ENCODE measurements around the gene MPPED2. TPM values are rescaled to one million over a fixed set of nuclear protein-coding genes. Genes with fewer than 3 reads are reported as not detected.

MPPED2 gene
- total and polyA plus RNA-seq, 2 donors (not counting 3 experiments of a cell fraction or from before 2014, with no cell fraction given) = not detected

DNA sequence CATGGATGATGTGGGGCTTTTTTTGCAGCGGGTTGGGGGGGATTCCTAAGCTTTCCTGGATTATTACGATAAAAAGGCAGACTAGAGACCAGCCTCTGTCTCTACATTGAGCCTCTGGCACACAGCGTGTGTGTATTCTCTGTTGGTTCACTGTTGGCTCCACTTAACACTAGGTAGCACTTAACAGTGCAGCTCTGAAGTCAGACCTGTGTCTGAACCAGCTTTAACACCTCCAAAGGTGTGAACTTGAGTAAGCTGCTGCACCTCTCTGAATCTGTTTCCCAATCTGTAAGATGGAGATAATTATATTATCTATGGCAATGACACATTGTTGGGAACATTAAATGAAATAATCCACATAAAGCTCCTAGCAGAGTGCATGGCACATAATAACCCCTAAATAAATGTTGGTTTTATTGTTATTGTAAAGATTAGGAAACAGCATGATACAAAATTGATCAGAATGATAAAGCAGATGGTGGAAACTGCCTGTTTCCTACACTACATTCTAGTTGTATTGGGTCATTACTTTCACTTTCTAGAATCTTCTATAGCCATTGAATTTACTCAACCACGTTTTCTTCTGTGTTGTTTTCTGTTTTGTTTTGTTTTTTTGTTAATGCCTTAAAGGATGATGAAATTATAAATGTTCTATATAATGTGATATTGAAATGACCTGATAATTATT is 154.9 kb downstream of the MPPED2 start:
- no peak overlapping the region for H3K9ac ChIP-seq (replicated peaks; ENCODE audit: extremely low read depth, insufficient read depth, low read length)
- no peaks in the 10 kb centered on the region for H3K9me3 ChIP-seq (replicated peaks; ENCODE audit: control insufficient read depth, insufficient read depth, low read length)
- H3K4me3 ChIP-seq (replicated peaks in 1 of 3; ENCODE audit: insufficient read depth in 1 of 3, low read depth in 1 of 3, low read length in 3 of 3) = no peak overlapping the region
- no TSS peak for BruUV-seq (replicated peaks)
- H4K20me1 ChIP-seq (replicated peaks; ENCODE audit: control insufficient read depth, extremely low read depth, insufficient read depth, low read length) = no peaks in the 10 kb centered on the region
- CTCF ChIA-PET = no interaction called here
- no peak for FAIRE-seq
- H3K9me1 ChIP-seq (replicated peaks; ENCODE audit: control insufficient read depth, extremely low read depth, insufficient read depth, low read length) = no peaks in the 10 kb centered on the region
- no peaks in the 10 kb centered on the region for H3K27me3 ChIP-seq (ENCODE audit: control insufficient read depth in 2 of 2, insufficient read depth in 2 of 2, low read length in 2 of 2)
- H2AFZ ChIP-seq (ENCODE audit: low read depth, low read length) = no peak overlapping the region
- no peaks in the 10 kb centered on the region for H3K79me2 ChIP-seq (ENCODE audit: control insufficient read depth, insufficient read depth, low read length)
- H3K4me1 ChIP-seq (ENCODE audit: control insufficient read depth, extremely low read depth, insufficient read depth, low read length) = no peaks in the 10 kb centered on the region
- POLR2A ChIA-PET = no interaction called here
- intact Hi-C loops (cut with micrococcal nuclease) = no loop called here
- H3K36me3 ChIP-seq (ENCODE audit: control insufficient read depth in 2 of 2, extremely low read depth in 1 of 2, insufficient read depth in 2 of 2, low read length in 2 of 2) = no peaks in the 10 kb centered on the region
- H3K4me2 ChIP-seq (ENCODE audit: insufficient read depth, low read length) = no peak overlapping the region
- H3K27ac ChIP-seq (ENCODE audit: insufficient read depth, low read depth, low read length) = no peak overlapping the region
- DNase-seq (ENCODE audit: low read depth, low spot score) = no peak
- dilution Hi-C loops (cut with MboI; ENCODE audit: extremely low pct_ligation_motif_present, low sequenced_read_pairs) = no loop called here
- TF ChIP-seq, protein P1, sequence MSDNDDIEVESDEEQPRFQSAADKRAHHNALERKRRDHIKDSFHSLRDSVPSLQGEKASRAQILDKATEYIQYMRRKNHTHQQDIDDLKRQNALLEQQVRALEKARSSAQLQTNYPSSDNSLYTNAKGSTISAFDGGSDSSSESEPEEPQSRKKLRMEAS (IDR thresholded peaks at IDR 0.05; ENCODE audit: insufficient read depth, insufficient read length) = no peak
- no peak for TF ChIP-seq GATA2 (IDR thresholded peaks at IDR 0.05; ENCODE audit: insufficient read depth, insufficient read length, low read depth, low read length)
- TF ChIP-seq POLR2AphosphoS5 (IDR thresholded peaks at IDR 0.05; ENCODE audit: insufficient read depth, low read depth, low read length) = no peak
- no peak for TF ChIP-seq JUN (IDR thresholded peaks at IDR 0.05; ENCODE audit: borderline replicate concordance, insufficient read depth, insufficient read length, low read depth)

DNA sequence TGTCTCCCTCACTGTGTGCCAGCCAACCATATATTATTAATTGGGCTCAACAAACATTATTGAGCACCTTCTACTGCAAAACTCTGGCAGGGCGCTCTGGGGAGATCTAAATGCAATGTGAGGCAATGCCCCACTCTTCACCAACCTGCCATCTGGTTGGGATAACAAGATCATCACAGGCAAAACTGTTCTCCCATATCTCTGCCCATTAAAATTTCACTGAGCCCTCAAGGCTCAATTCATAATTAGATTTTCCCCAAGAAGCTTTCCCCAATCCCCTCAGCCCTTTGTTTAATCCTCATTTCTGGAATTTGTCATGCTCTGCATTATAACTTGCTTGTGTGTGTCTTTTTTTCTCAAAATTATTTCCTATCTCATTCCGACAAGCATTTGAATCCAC is 156.6 kb downstream of the MPPED2 start:
- Histone ChIP-seq H3K4me1 (ENCODE audit: control insufficient read depth, extremely low read depth, insufficient read depth, low read length) (no peaks in the 10 kb centered on the region), H3K9me3 (replicated peaks; ENCODE audit: control insufficient read depth, insufficient read depth, low read length) (no peaks in the 10 kb centered on the region), H3K27me3 (ENCODE audit: control insufficient read depth in 2 of 2, insufficient read depth in 2 of 2, low read length in 2 of 2) (no peaks in the 10 kb centered on the region), H3K9ac (replicated peaks; ENCODE audit: extremely low read depth, insufficient read depth, low read length) (no peak overlapping the region), H3K79me2 (ENCODE audit: control insufficient read depth, insufficient read depth, low read length) (no peaks in the 10 kb centered on the region), H3K27ac (ENCODE audit: insufficient read depth, low read depth, low read length) (no peak overlapping the region), H3K4me3 (replicated peaks in 1 of 3; ENCODE audit: insufficient read depth in 1 of 3, low read depth in 1 of 3, low read length in 3 of 3) (no peak overlapping the region), H3K36me3 (ENCODE audit: control insufficient read depth in 2 of 2, extremely low read depth in 1 of 2, insufficient read depth in 2 of 2, low read length in 2 of 2) (no peaks in the 10 kb centered on the region), H3K4me2 (ENCODE audit: insufficient read depth, low read length) (no peak overlapping the region), H3K9me1 (replicated peaks; ENCODE audit: control insufficient read depth, extremely low read depth, insufficient read depth, low read length) (no peaks in the 10 kb centered on the region), H4K20me1 (replicated peaks; ENCODE audit: control insufficient read depth, extremely low read depth, insufficient read depth, low read length) (no peaks in the 10 kb centered on the region), H2AFZ (ENCODE audit: low read depth, low read length) (no peak overlapping the region)
- POLR2A ChIA-PET = no interaction called here
- intact Hi-C loops (cut with micrococcal nuclease) (no loop called here), dilution Hi-C loops (cut with MboI; ENCODE audit: extremely low pct_ligation_motif_present, low sequenced_read_pairs) (no loop called here)
- TF ChIP-seq JUN (IDR thresholded peaks at IDR 0.05; ENCODE audit: borderline replicate concordance, insufficient read depth, insufficient read length, low read depth) (no peak), EZH2 (IDR thresholded peaks at IDR 0.05; ENCODE audit: borderline replicate concordance, low read depth, low read length, severe bottlenecking) (no peak), FOS (IDR thresholded peaks at IDR 0.05; ENCODE audit: borderline replicate concordance, insufficient read depth, low read length) (no peak), GATA2 (IDR thresholded peaks at IDR 0.05; ENCODE audit: insufficient read depth, insufficient read length, low read depth, low read length) (no peak), POLR2AphosphoS5 (IDR thresholded peaks at IDR 0.05; ENCODE audit: insufficient read depth, low read depth, low read length) (no peak)
- DNase-seq (ENCODE audit: low read depth, low spot score) (no peak), FAIRE-seq (no peak)
- no TSS peak for BruUV-seq (replicated peaks)
- CTCF ChIA-PET = no interaction called here
